ENCODE measurements around the gene INHBC. TPM values are rescaled to one million over a fixed set of nuclear protein-coding genes. Genes with fewer than 3 reads are reported as not detected.
"Not testable (repeated sequence)": the region's sequence is repeated elsewhere in the genome, so short reads cannot be mapped to it uniquely, and the experiment has no call there.

The INHBC gene
- total and polyA plus RNA-seq, 2 donors: 0.05 TPM; not detected in 1

- WGBS: 60% methylated on average over 4 of the region's 4 CpGs
These were observed 709 bp downstream of the INHBC start for GRCh38 chr12:57435293-57435692.

GRCh38 chr12:57438400-57438799, 3.8 kb downstream of the INHBC start:
- H3K4me1 ChIP-seq (ENCODE audit: insufficient read depth): no peaks in the 10 kb centered on the region
- no peak for DNase-seq (ENCODE audit: extremely low spot score)
- WGBS: 72% methylated on average over 1 of the region's 1 CpG
- no peak overlapping the region for H3K4me3 ChIP-seq (ENCODE audit: low read depth, low read length)
- no peaks in the 10 kb centered on the region for H3K36me3 ChIP-seq (ENCODE audit: insufficient read depth)
- H3K27ac ChIP-seq (ENCODE audit: low read depth): no peak overlapping the region

More at GRCh38 chr12:57435293-57435692, 709 bp downstream of the INHBC start:
- Histone ChIP-seq H3K27ac (ENCODE audit: low read depth) (no peak overlapping the region), H3K36me3 (ENCODE audit: insufficient read depth) (no peaks in the 10 kb centered on the region), H3K4me3 (ENCODE audit: low read depth, low read length) (no peak overlapping the region), H3K4me1 (ENCODE audit: insufficient read depth) (no peaks in the 10 kb centered on the region)
- no peak for DNase-seq (ENCODE audit: extremely low spot score)

DNA sequence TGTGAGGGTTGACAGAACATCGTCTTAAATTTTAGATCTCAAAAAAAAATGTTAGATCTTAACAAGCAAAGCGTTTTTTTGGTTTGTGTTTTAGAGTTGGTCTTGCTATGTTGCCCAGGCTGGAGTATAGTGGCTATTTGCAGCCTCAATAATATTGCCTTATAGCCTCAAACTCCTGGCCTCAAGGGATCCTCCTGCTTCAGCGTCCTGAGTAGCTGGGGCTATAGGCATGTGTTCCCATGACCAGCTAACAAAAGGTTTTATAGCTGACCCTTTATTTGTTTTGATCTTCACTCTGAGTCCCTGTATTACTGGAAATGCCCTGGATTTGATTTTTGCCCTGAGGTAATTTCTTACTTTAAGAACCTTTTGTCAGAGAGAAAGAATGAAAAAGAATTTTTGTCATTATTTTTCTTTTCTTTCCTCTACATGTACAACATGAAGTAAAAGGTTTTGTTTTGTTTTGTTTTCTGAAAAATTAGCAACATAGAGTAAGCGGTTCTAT, 5.2 kb downstream of the INHBC start:
- DNase-seq (ENCODE audit: extremely low spot score): no peak
- Histone ChIP-seq H3K27ac (ENCODE audit: low read depth) (no peak overlapping the region), H3K4me3 (ENCODE audit: low read depth, low read length) (no peak overlapping the region), H3K36me3 (ENCODE audit: insufficient read depth) (no peaks in the 10 kb centered on the region), H3K4me1 (ENCODE audit: insufficient read depth) (no peaks in the 10 kb centered on the region)
- WGBS: 78% methylated on average over 4 of the region's 4 CpGs

DNA sequence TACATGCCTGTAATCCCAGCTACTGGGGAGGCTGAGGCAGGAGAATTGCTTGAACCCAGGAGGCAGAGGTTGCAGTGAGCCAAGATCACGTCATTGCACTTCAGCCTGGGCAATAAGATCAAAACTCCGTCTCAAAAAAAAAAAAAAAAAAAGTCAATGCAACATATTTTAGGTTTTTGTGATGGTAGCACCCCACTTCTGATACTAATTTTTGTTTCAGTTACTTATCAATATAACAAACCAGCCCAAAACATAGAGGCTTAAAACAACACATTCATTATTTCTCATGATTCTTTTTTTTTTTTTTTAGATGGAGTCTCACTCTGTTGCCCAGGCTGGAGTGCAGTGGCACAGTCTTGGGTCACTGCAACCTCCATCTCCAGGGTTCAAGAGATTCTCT, 6.8 kb downstream of the INHBC start:
- not testable (repeated sequence) for H3K36me3 ChIP-seq (ENCODE audit: insufficient read depth); H3K4me3 ChIP-seq (ENCODE audit: low read depth, low read length); H3K4me1 ChIP-seq (ENCODE audit: insufficient read depth); H3K27ac ChIP-seq (ENCODE audit: low read depth); DNase-seq (ENCODE audit: extremely low spot score)
- 92% methylated on average over 2 of the region's 2 CpGs for WGBS

- Histone ChIP-seq H3K27ac (ENCODE audit: low read depth) (no peak overlapping the region), H3K4me3 (ENCODE audit: low read depth, low read length) (no peak overlapping the region), H3K4me1 (ENCODE audit: insufficient read depth) (no peaks in the 10 kb centered on the region), H3K36me3 (ENCODE audit: insufficient read depth) (no peaks in the 10 kb centered on the region)
- 43% methylated on average over 1 of the region's 1 CpG for WGBS
- no peak for DNase-seq (ENCODE audit: extremely low spot score)
These were observed 7.4 kb downstream of the INHBC start for GRCh38 chr12:57441846-57442427.

DNA sequence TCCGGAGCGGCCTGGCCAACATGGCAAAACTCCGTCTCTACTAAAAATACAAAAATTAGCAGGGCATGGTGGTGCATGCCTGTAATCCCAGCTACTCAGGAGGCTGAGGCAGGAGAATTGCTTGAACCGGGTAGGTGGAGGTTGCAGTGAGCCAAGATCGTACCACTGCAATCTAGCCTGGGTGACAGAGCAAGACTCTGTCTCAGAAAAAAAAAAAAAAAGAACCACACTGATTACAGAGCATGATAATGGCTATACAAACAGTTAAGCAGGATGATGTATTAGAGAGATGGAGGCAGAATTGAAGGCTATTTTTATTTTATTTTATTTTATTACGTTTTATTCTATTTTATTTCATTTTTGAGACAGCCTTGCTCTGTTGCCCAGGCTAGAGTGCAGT, 9.8 kb downstream of the INHBC start:
- WGBS: 77% methylated on average over 6 of the region's 6 CpGs
- DNase-seq (ENCODE audit: extremely low spot score); H3K27ac ChIP-seq (ENCODE audit: low read depth); H3K4me1 ChIP-seq (ENCODE audit: insufficient read depth); H3K4me3 ChIP-seq (ENCODE audit: low read depth, low read length); H3K36me3 ChIP-seq (ENCODE audit: insufficient read depth): not testable (repeated sequence)

GRCh38 chr12:57444744-57445143, 10.2 kb downstream of the INHBC start:
- DNase-seq (ENCODE audit: extremely low spot score): no peak
- no peaks in the 10 kb centered on the region for H3K36me3 ChIP-seq (ENCODE audit: insufficient read depth)
- WGBS: 71% methylated on average over 5 of the region's 5 CpGs
- H3K4me1 ChIP-seq (ENCODE audit: insufficient read depth): no peaks in the 10 kb centered on the region
- H3K4me3 ChIP-seq (ENCODE audit: low read depth, low read length): no peak overlapping the region
- H3K27ac ChIP-seq (ENCODE audit: low read depth): no peak overlapping the region

GRCh38 chr12:57446292-57446960, 11.8 kb downstream of the INHBC start:
- DNase-seq (ENCODE audit: extremely low spot score): no peak
- 96% methylated on average over 6 of the region's 6 CpGs for WGBS
- Histone ChIP-seq H3K4me3 (ENCODE audit: low read depth, low read length) (no peak overlapping the region), H3K27ac (ENCODE audit: low read depth) (no peak overlapping the region), H3K4me1 (ENCODE audit: insufficient read depth) (no peaks in the 10 kb centered on the region), H3K36me3 (ENCODE audit: insufficient read depth) (no peaks in the 10 kb centered on the region)

- Histone ChIP-seq H3K36me3 (ENCODE audit: insufficient read depth) (no peaks in the 10 kb centered on the region), H3K4me3 (ENCODE audit: low read depth, low read length) (no peak overlapping the region), H3K4me1 (ENCODE audit: insufficient read depth) (no peaks in the 10 kb centered on the region), H3K27ac (ENCODE audit: low read depth) (no peak overlapping the region)
- WGBS: 85% methylated on average over 2 of the region's 2 CpGs
- DNase-seq (ENCODE audit: extremely low spot score): no peak
These were observed 14.1 kb downstream of the INHBC start for GRCh38 chr12:57448669-57449068.

- H3K4me1 ChIP-seq (ENCODE audit: insufficient read depth): no peaks in the 10 kb centered on the region
- 97% methylated on average over 7 of the region's 7 CpGs for WGBS
- H3K27ac ChIP-seq (ENCODE audit: low read depth): no peak overlapping the region
- no peaks in the 10 kb centered on the region for H3K36me3 ChIP-seq (ENCODE audit: insufficient read depth)
- H3K4me3 ChIP-seq (ENCODE audit: low read depth, low read length): no peak overlapping the region
- no peak for DNase-seq (ENCODE audit: extremely low spot score)
These were observed 14.8 kb downstream of the INHBC start for GRCh38 chr12:57449375-57449774.

DNA sequence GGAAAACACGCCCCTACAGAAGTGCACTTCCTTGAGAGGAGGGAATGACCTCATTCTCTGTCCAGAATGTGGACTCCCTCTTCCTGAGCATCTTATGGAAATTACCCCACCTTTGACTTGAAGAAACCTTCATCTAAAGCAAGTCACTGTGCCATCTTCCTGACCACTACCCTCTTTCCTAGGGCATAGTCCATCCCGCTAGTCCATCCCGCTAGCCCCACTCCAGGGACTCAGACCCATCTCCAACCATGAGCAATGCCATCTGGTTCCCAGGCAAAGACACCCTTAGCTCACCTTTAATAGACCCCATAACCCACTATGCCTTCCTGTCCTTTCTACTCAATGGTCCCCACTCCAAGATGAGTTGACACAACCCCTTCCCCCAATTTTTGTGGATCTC, 15.5 kb downstream of the INHBC start:
- no peak for DNase-seq (ENCODE audit: extremely low spot score)
- no peaks in the 10 kb centered on the region for H3K36me3 ChIP-seq (ENCODE audit: insufficient read depth)
- no peak overlapping the region for H3K4me3 ChIP-seq (ENCODE audit: low read depth, low read length)
- H3K27ac ChIP-seq (ENCODE audit: low read depth): no peak overlapping the region
- 98% methylated on average over 3 of the region's 3 CpGs for WGBS
- H3K4me1 ChIP-seq (ENCODE audit: insufficient read depth): no peaks in the 10 kb centered on the region

- H3K36me3 ChIP-seq (ENCODE audit: insufficient read depth): no peaks in the 10 kb centered on the region
- 79% methylated on average over 6 of the region's 6 CpGs for WGBS
- no peak overlapping the region for H3K27ac ChIP-seq (ENCODE audit: low read depth)
- DNase-seq (ENCODE audit: extremely low spot score): no peak
- no peak overlapping the region for H3K4me3 ChIP-seq (ENCODE audit: low read depth, low read length)
- no peaks in the 10 kb centered on the region for H3K4me1 ChIP-seq (ENCODE audit: insufficient read depth)
These were observed 16.7 kb downstream of the INHBC start for GRCh38 chr12:57451233-57451778.

GRCh38 chr12:57452181-57452936, 17.8 kb downstream of the INHBC start:
- Histone ChIP-seq H3K36me3 (ENCODE audit: insufficient read depth) (no peaks in the 10 kb centered on the region), H3K4me1 (ENCODE audit: insufficient read depth) (no peaks in the 10 kb centered on the region), H3K4me3 (ENCODE audit: low read depth, low read length) (no peak overlapping the region), H3K27ac (ENCODE audit: low read depth) (no peak overlapping the region)
- WGBS: 16% methylated on average over 9 of the region's 9 CpGs
- no peak for DNase-seq (ENCODE audit: extremely low spot score)
